GM12878 (cell line): ENCODE results near the gene ANGPTL4.

Source experiments
- CREB1 ChIP-seq: IDR thresholded peaks from 2 replicates; pipeline ENCODE4 v1.6.1; 2012; ENCODE audit warnings: low read depth, mild to moderate bottlenecking, inconsistent platforms
- CTCF ChIP-seq, 3 experiments: IDR thresholded peaks in 2 of 3; conservative IDR thresholded peaks in 1 of 3; 2 replicates each; pipeline ENCODE4 v1.5.1; 2011; ENCODE audit warnings: low read depth in 3 of 3, low read length in 3 of 3, mild to moderate bottlenecking in 3 of 3, control low read depth in 2 of 3, moderate library complexity in 2 of 3, inconsistent platforms in 1 of 3, mixed read lengths in 1 of 3; ENCODE audit not compliant: control insufficient read depth in 2 of 3, insufficient read depth in 1 of 3; ENCODE audit errors: extremely low read depth in 1 of 3
- ETV6 ChIP-seq, 2 experiments: fragments of 450-650 bp in 1 of 2; IDR thresholded peaks in 1 of 2; conservative IDR thresholded peaks in 1 of 2; 2 replicates each; pipeline ENCODE4 v1.6.1; 2014; ENCODE audit warnings: antibody characterized with exemption in 1 of 2, borderline replicate concordance in 1 of 2, low read depth in 1 of 2, mild to moderate bottlenecking in 1 of 2, moderate library complexity in 1 of 2
- POLR2AphosphoS5 ChIP-seq: IDR thresholded peaks from 2 replicates; pipeline ENCODE4 v1.6.1; 2011; ENCODE audit warnings: mild to moderate bottlenecking, low read length, inconsistent platforms
- SIX5 ChIP-seq: IDR thresholded peaks from 2 replicates; pipeline ENCODE4 v1.6.1; 2011; ENCODE audit warnings: mild to moderate bottlenecking, low read depth, low read length, moderate library complexity; ENCODE audit not compliant: severe bottlenecking
- STAT1 ChIP-seq: fragments of 450-650 bp; conservative IDR thresholded peaks from 2 replicates; pipeline ENCODE4 v1.6.1; 2014; ENCODE audit warnings: antibody characterized with exemption, mild to moderate bottlenecking
- TAF1 ChIP-seq: IDR thresholded peaks from 2 replicates; pipeline ENCODE4 v1.6.1; 2011; ENCODE audit warnings: mild to moderate bottlenecking, low read depth, low read length, borderline replicate concordance
- ZBTB33 ChIP-seq: fragments of 450-650 bp; IDR thresholded peaks from 2 replicates; pipeline ENCODE4 v1.6.1; 2017; ENCODE audit warnings: mild to moderate bottlenecking
- ZNF217 ChIP-seq: fragments of 450-650 bp; IDR thresholded peaks from 2 replicates; pipeline ENCODE4 v1.6.1; 2017; ENCODE audit warnings: antibody characterized with exemption, mild to moderate bottlenecking
- ZSCAN29 ChIP-seq: fragments of 450-650 bp; IDR thresholded peaks from 2 replicates; pipeline ENCODE4 v1.6.1; 2017; ENCODE audit warnings: mild to moderate bottlenecking, moderate library complexity

DNA sequence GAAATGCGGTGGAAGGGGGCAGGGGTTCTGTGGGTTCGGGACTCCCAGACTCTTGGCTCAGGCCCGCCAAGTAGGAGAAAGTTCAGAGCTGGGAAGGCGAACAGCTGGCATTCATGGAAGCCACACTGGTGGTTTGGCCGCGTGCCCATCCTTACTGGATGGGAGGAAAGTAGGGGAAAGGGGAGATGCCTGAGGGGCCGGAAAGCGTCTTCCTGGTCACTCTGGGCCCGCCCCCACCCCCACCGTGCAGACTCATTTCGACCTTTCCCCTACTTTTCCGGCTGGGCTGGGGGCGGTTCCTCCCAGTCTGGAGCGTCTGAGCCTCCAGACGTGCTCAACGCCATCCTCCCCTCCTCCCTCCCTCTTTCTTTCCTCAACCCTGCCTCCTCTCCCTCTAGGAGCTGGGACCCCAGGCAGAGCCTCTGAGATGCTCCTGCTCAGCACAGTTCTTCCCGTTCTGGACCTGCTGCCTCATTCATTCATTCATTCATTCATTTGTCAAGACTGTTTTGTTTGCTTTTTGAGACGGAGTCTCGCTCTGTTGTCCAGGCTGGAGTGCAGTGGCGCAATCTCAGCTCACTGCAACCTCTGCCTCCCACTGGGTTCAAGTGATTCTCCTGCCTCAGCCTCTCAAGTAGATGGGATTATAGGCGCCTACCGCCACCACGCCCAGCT lies 3.5 kb downstream of the ANGPTL4 start:
- TF ChIP-seq STAT1 (no peak), CTCF (IDR thresholded peaks at IDR 0.05 in 2 of 3, conservative IDR thresholded peaks at IDR 0.05 in 1 of 3; ENCODE audit: control insufficient read depth in 2 of 3, extremely low read depth in 1 of 3, insufficient read depth in 1 of 3, low read depth in 3 of 3, low read length in 3 of 3) (no peak), ETV6 (conservative IDR thresholded peaks at IDR 0.05 in 1 of 2, IDR thresholded peaks at IDR 0.05 in 1 of 2; ENCODE audit: borderline replicate concordance in 1 of 2, low read depth in 1 of 2) (no peak), ZBTB33 (no peak), TAF1 (no peak), CREB1 (no peak), ZNF217 (no peak), ZSCAN29 (no peak), SIX5 (no peak), POLR2AphosphoS5 (no peak)
